OCI-LY7 (cell line): ENCODE results near the gene TMED3. TPM values are rescaled to one million over a fixed set of nuclear protein-coding genes. Genes with fewer than 3 reads are reported as not detected.

Source experiments
- BruUV-seq: library from RNA; stranded (reverse); fragments of 400-500 nt; replicated peaks from 2 replicates; lab custom pipeline; 2021; lab: Mats Ljungman, UMichigan
- CTCF ChIA-PET: fragments of 300-600 bp; sonication (Branson Sonifier 250); formaldehyde crosslinking; loops from one replicate; lab custom pipeline; 2022; ENCODE audit warnings: antibody characterized with exemption; ENCODE audit not compliant: unreplicated experiment; lab: Charles Lee
- POLR2A ChIA-PET: fragments of 300-600 bp; sonication (Branson Sonifier 250); formaldehyde crosslinking; loops from one replicate; lab custom pipeline; 2022; ENCODE audit warnings: antibody characterized with exemption; lab: Charles Lee
- DNase-seq: peaks from one replicate; pipeline ENCODE4 v3.0.0-alpha.2; 2015; ENCODE audit warnings: low spot score
- H2AFZ ChIP-seq: fragments of 200-600 bp; sonication (generic), shearing (Covaris generic); 2 replicates; pipeline ENCODE4 v1.6.1; 2014; ENCODE audit warnings: mild to moderate bottlenecking, antibody characterized with exemption, low read length, moderate library complexity
- H3K27ac ChIP-seq: fragments of 200-600 bp; sonication (generic); 2 replicates; pipeline ENCODE4 v1.5.1; 2014; ENCODE audit warnings: mixed run types, low read depth, mild to moderate bottlenecking, moderate library complexity, low read length, inconsistent platforms; ENCODE audit not compliant: poor library complexity, severe bottlenecking
- H3K36me3 ChIP-seq: fragments of 200-600 bp; sonication (generic); 2 replicates; pipeline ENCODE4 v1.6.1; 2014; ENCODE audit warnings: mild to moderate bottlenecking, antibody characterized with exemption, low read length, moderate library complexity, mixed read lengths; ENCODE audit not compliant: insufficient read depth
- H3K4me1 ChIP-seq: fragments of 200-600 bp; sonication (generic); 2 replicates; pipeline ENCODE4 v1.5.1; 2014; ENCODE audit warnings: mild to moderate bottlenecking, low read length; ENCODE audit not compliant: insufficient read depth, poor library complexity, severe bottlenecking
- H3K4me2 ChIP-seq: fragments of 200-600 bp; sonication (generic); 2 replicates; pipeline ENCODE4 v1.6.1; 2014; ENCODE audit warnings: mild to moderate bottlenecking, low read length
- H3K4me3 ChIP-seq: fragments of 200-600 bp; sonication (generic); 2 replicates; pipeline ENCODE4 v1.5.1; 2014; ENCODE audit warnings: mild to moderate bottlenecking, low read depth, low read length; ENCODE audit not compliant: poor library complexity, severe bottlenecking
- H3K79me2 ChIP-seq: fragments of 200-600 bp; sonication (generic); 2 replicates; pipeline ENCODE4 v1.6.1; 2016; ENCODE audit warnings: low read depth, mild to moderate bottlenecking, low read length, moderate library complexity, mixed read lengths; ENCODE audit not compliant: insufficient read depth
- H3K9me2 ChIP-seq: fragments of 200-600 bp; sonication (generic); 2 replicates; pipeline ENCODE4 v1.6.1; 2016; ENCODE audit warnings: mild to moderate bottlenecking, low read length, mixed read lengths; ENCODE audit not compliant: insufficient read depth
- H3K9me3 ChIP-seq: fragments of 200-600 bp; sonication (generic); 2 replicates; pipeline ENCODE4 v1.6.1; 2014; ENCODE audit warnings: mild to moderate bottlenecking, mixed run types, low read length, mixed read lengths
- H4K20me1 ChIP-seq: fragments of 200-600 bp; sonication (generic); 2 replicates; pipeline ENCODE4 v1.6.1; 2014; ENCODE audit warnings: mild to moderate bottlenecking, antibody characterized with exemption, low read length, moderate library complexity, mixed read lengths; ENCODE audit not compliant: insufficient read depth
- EZH2phosphoT487 ChIP-seq: fragments of 200-600 bp; sonication (generic); IDR thresholded peaks from 2 replicates; pipeline ENCODE4 v1.6.1; 2018; ENCODE audit warnings: low read depth, borderline replicate concordance, mild to moderate bottlenecking, mixed run types, antibody characterized with exemption, low read length, moderate library complexity, mixed read lengths
- intact Hi-C: fragments of 100-400 bp; cut with micrococcal nuclease; formaldehyde crosslinking; loops from one replicate; pipeline ENCODE4 v1.10.0; 2022; ENCODE audit not compliant: unreplicated experiment
- total RNA-seq, 2 experiments: library from RNA; depleted of rRNA in 1 of 2; stranded (reverse); fragments of >200 nt in 1 of 2; shearing (Covaris generic) in 1 of 2; gene quantifications; 2 replicates each; pipeline ENCODE4 v1.2.3, GENCODE V29; 2014 to 2022
- TF ChIP-seq, protein P1 (sequence below): fragments of 200-600 bp; sonication (generic); conservative IDR thresholded peaks from 2 replicates; pipeline ENCODE4 v1.5.1; 2014; ENCODE audit warnings: mild to moderate bottlenecking, antibody characterized with exemption, low read length, moderate library complexity, mixed read lengths

Gene TMED3
- total RNA-seq, 2 experiments from 2014 or later = 33.2 to 55.9 TPM

DNA sequence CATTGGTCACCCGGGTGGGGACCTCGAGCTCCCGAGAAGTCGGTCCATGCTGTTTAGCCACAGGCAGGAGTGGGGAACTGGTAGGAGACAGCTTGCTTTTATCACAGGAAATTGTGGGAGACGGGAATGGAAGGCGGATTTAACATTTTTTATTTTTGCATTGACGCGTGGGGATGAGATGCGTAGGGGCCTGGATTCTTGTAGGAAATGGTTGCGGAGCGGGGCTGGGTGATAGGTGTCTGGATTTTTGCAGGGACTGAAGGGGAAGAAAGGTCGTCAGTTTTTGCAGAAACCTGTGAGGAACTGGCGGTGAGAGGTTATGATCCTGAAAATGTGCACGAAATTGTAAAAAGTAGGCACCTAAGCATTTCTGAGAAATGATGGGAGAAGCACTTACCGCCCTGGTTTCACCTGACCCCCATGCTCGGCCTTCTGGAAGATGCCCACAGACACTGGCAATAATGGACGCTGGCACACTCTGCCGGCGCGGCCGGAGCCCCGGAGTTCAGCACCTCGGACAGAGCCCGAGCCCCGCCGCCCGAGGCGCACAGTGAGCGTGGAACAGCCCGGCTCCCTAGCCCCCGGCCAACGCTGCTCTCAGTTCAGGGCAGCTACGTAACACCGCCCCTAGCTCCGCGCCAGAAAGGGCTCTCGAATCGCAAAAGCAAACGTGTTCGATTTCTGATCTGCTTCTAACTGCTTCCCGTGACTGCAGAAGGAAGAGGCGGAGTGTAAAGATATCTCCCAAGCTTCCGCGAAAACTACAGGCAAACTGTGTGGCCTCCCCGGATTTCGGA lies 27.5 kb upstream of the TMED3 start:
- no peaks in the 10 kb centered on the region for H3K9me3 ChIP-seq
- intact Hi-C loops = no loop called here
- POLR2A ChIA-PET = no interaction called here
- H3K9me2 ChIP-seq = no peaks in the 10 kb centered on the region
- no peaks in the 10 kb centered on the region for H3K4me1 ChIP-seq
- CTCF ChIA-PET = no interaction called here
- no peaks in the 10 kb centered on the region for H4K20me1 ChIP-seq
- no peak for DNase-seq
- no peaks in the 10 kb centered on the region for H3K36me3 ChIP-seq
- BruUV-seq = no TSS peak
- no peak for TF ChIP-seq EZH2phosphoT487
- no peak overlapping the region for H3K27ac ChIP-seq
- H2AFZ ChIP-seq = no peak overlapping the region
- no peaks in the 10 kb centered on the region for H3K79me2 ChIP-seq
- H3K4me3 ChIP-seq = no peak overlapping the region
- H3K4me2 ChIP-seq = no peak overlapping the region

DNA sequence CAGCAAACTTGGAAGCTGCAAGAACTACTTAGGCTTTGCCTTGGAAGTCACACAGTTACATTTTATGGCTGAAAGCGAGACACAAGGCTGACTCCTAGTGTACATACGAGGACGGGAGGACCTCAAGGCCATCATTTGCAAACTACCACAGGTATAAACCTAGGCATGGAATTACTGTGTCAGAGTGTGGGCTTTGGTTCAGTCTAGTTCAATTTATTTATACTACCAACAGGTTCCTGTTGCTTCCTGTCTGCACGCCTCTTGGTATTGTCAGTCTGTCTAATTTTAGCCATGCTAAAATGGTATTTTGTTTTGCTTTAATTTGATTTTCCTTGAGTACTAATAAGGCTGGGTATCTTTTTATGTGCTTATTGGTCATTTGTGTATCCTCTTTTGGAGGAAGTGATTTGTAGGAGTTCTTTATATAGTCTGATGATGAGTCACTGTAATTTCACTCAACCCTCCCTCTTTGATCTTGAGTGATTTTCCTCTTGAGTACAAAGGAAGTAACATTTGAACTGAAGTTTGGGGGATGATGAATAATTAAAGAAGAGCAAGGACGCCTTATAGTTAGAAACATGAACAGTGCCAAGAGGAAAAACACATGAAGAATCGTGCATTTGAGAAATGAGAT lies 20.2 kb upstream of the TMED3 start:
- Histone ChIP-seq H3K9me2 (no peaks in the 10 kb centered on the region), H3K79me2 (no peaks in the 10 kb centered on the region), H3K4me1 (peaks cover 12% of the 10 kb centered on the region), H3K9me3 (no peaks in the 10 kb centered on the region), H3K4me3 (no peak overlapping the region), H3K36me3 (no peaks in the 10 kb centered on the region), H4K20me1 (no peaks in the 10 kb centered on the region), H2AFZ (peak overlapping the region; percentile 51), H3K4me2 (peak overlapping the region; percentile 44), H3K27ac (no peak overlapping the region)
- intact Hi-C loops = no loop called here
- ChIA-PET POLR2A (no interaction called here), CTCF (no interaction called here)
- no peak for TF ChIP-seq EZH2phosphoT487
- TF ChIP-seq, protein P1, sequence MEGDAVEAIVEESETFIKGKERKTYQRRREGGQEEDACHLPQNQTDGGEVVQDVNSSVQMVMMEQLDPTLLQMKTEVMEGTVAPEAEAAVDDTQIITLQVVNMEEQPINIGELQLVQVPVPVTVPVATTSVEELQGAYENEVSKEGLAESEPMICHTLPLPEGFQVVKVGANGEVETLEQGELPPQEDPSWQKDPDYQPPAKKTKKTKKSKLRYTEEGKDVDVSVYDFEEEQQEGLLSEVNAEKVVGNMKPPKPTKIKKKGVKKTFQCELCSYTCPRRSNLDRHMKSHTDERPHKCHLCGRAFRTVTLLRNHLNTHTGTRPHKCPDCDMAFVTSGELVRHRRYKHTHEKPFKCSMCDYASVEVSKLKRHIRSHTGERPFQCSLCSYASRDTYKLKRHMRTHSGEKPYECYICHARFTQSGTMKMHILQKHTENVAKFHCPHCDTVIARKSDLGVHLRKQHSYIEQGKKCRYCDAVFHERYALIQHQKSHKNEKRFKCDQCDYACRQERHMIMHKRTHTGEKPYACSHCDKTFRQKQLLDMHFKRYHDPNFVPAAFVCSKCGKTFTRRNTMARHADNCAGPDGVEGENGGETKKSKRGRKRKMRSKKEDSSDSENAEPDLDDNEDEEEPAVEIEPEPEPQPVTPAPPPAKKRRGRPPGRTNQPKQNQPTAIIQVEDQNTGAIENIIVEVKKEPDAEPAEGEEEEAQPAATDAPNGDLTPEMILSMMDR = no peak
- BruUV-seq = no TSS peak
- peak; percentile 12 for DNase-seq

DNA sequence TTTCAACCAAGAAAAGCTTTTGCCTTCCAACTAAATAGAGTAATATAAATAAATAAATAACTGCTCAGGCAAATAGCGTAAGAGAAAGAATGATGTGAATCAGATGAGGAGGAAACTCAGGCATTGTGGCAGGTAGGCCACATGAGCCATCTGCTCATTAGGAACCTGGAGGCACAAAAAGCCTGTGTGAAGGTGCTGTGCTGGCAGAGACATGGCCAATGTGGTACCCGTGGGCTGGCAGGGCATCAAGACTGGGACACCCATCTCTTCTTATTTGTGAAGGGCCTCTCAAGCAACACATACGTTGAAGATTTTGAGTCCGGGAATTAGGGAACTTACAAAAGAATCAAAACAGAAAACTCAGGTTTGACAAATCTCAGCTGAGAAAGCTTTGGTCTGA lies 18.9 kb upstream of the TMED3 start:
- ChIA-PET CTCF (no interaction called here), POLR2A (no interaction called here)
- no peak overlapping the region for H3K4me3 ChIP-seq
- H3K4me2 ChIP-seq = no peak overlapping the region
- no TSS peak for BruUV-seq
- intact Hi-C loops = no loop called here
- no peaks in the 10 kb centered on the region for H3K9me3 ChIP-seq
- H3K9me2 ChIP-seq = no peaks in the 10 kb centered on the region
- H3K27ac ChIP-seq = no peak overlapping the region
- peaks cover 12% of the 10 kb centered on the region for H3K4me1 ChIP-seq
- TF ChIP-seq EZH2phosphoT487 = no peak
- TF ChIP-seq, protein P1 = no peak
- H3K36me3 ChIP-seq = no peaks in the 10 kb centered on the region
- H3K79me2 ChIP-seq = no peaks in the 10 kb centered on the region
- no peak for DNase-seq
- no peak overlapping the region for H2AFZ ChIP-seq
- no peaks in the 10 kb centered on the region for H4K20me1 ChIP-seq
